Smooth muscle cell (in vitro differentiated cells): ENCODE results near the gene TMEM184B. TPM values are rescaled to one million over a fixed set of nuclear protein-coding genes. Genes with fewer than 3 reads are reported as not detected.

ENCODE experiments used
- DNase-seq: peaks from one replicate; lab custom pipeline; 2025; ENCODE audit not compliant: unreplicated experiment; lab: John Stamatoyannopoulos, UW
- H2AFZ ChIP-seq: fragments of 200-600 bp; sonication (generic); 2 replicates; pipeline ENCODE4 v1.6.0; 2016; ENCODE audit warnings: antibody characterized with exemption, low read depth, mild to moderate bottlenecking
- H3F3A ChIP-seq: fragments of 200-600 bp; sonication (generic); 2 replicates; pipeline ENCODE4 v1.6.0; 2017; ENCODE audit warnings: antibody characterized with exemption, low read depth
- H3K27ac ChIP-seq: fragments of 200-600 bp; sonication (generic); 2 replicates; pipeline ENCODE4 v1.5.1; 2016; ENCODE audit warnings: low read depth, mild to moderate bottlenecking
- H3K27me3 ChIP-seq: fragments of 200-600 bp; sonication (generic); 2 replicates; pipeline ENCODE4 v1.6.1; 2016; ENCODE audit warnings: low read depth, mild to moderate bottlenecking
- H3K36me3 ChIP-seq: fragments of 200-600 bp; sonication (generic); 2 replicates; pipeline ENCODE4 v1.5.1; 2016; ENCODE audit warnings: low read depth
- H3K4me1 ChIP-seq: fragments of 200-600 bp; sonication (generic); 2 replicates; pipeline ENCODE4 v1.5.1; 2016; ENCODE audit warnings: low read depth
- H3K4me2 ChIP-seq: fragments of 200-600 bp; sonication (generic); 2 replicates; pipeline ENCODE4 v1.6.0; 2016; ENCODE audit warnings: mild to moderate bottlenecking
- H3K4me3 ChIP-seq: fragments of 200-600 bp; sonication (generic); 2 replicates; pipeline ENCODE4 v1.5.1; 2016; ENCODE audit warnings: mild to moderate bottlenecking
- H3K79me2 ChIP-seq: fragments of 200-600 bp; sonication (generic); 2 replicates; pipeline ENCODE4 v1.6.0; 2016; ENCODE audit warnings: low read depth, mild to moderate bottlenecking
- H3K9ac ChIP-seq: fragments of 200-600 bp; sonication (generic); 2 replicates; pipeline ENCODE4 v1.6.0; 2016; ENCODE audit warnings: low read depth
- H3K9me3 ChIP-seq: fragments of 200-600 bp; sonication (generic); replicated peaks from 2 replicates; pipeline ENCODE4 v1.5.1; 2016; ENCODE audit warnings: low read depth
- H4K20me1 ChIP-seq: fragments of 200-600 bp; sonication (generic); 2 replicates; pipeline ENCODE4 v1.6.0; 2016; ENCODE audit warnings: low read depth
- WGBS: methylation state at CpG from one replicate; pipeline ENCODE4 v1.1.7; 2016; ENCODE audit warnings: low lambda C conversion rate; 5-methylcytosine and 5-hydroxymethylcytosine counted together
- polyA plus RNA-seq: library from polyadenylated mRNA; unstranded; fragments of >200 nt; fragmentation: Nextera tagmentation; extraction: Ambion mirVana; gene quantifications from 2 replicates; pipeline ENCODE4 v1.2.1, GENCODE V29; 2016
- total RNA-seq: library from RNA; depleted of rRNA; stranded (reverse); fragments of >200 nt; gene quantifications from 2 replicates; pipeline ENCODE4 v1.2.3, GENCODE V29; 2014
- TF ChIP-seq, protein P1 (sequence below): fragments of 200-600 bp; sonication (generic); IDR thresholded peaks from 2 replicates; pipeline ENCODE4 v1.5.1; 2017; ENCODE audit warnings: borderline replicate concordance, mild to moderate bottlenecking, antibody characterized with exemption; ENCODE audit not compliant: insufficient read depth, poor library complexity, severe bottlenecking

The TMEM184B gene
- total and polyA plus RNA-seq, 2 experiments from 2014 or later: 34.1 to 96.3 TPM

DNA sequence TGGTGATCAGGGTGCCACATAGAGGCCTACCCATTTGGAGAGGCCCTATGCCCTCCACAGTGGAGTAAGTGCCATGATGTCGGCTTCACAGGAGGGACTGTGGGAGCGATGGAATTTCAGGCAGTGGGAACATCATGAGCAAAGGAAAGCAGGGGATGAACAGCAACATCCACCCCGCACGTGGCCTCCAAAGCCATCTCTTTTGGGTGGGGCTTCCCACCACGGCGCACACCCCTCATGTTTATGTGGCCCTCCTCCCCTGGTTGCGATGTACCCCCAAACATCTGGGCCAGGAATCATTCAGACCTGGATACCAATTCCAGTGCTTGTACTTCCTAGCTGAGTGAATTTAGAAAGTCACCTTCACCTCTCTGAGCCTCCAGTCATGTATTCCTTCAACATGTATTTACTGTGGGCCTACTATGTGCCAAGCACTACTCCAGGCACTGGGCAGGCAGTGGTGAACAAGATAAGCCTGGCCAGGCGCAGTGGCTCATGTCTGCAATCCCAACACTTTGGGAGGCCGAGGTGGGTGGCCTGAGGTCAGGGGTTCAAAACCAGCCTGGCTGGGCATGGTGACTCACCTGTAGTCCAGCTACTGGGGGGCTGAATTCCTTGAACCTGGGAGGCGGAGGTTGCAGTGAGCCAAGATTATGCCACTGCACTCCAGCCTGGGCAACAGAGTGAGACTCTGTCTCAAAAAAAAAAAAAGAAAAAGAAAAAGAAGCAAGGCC is 72.8 kb downstream of the TMEM184B start:
- DNase-seq: no peak
- H3K9me3 ChIP-seq: no peaks in the 10 kb centered on the region
- peaks cover 25% of the 10 kb centered on the region for H3K79me2 ChIP-seq
- peaks cover 26% of the 10 kb centered on the region for H4K20me1 ChIP-seq
- no peak overlapping the region for H3K27ac ChIP-seq
- H2AFZ ChIP-seq: no peak overlapping the region
- no peaks in the 10 kb centered on the region for H3K4me1 ChIP-seq
- H3K4me2 ChIP-seq: no peak overlapping the region
- 91% methylated on average over 10 of the region's 10 CpGs for WGBS
- H3K4me3 ChIP-seq: no peak overlapping the region
- no peak overlapping the region for H3K9ac ChIP-seq
- H3K36me3 ChIP-seq: no peaks in the 10 kb centered on the region
- H3F3A ChIP-seq: peaks cover 7% of the 10 kb centered on the region
- TF ChIP-seq, protein P1, sequence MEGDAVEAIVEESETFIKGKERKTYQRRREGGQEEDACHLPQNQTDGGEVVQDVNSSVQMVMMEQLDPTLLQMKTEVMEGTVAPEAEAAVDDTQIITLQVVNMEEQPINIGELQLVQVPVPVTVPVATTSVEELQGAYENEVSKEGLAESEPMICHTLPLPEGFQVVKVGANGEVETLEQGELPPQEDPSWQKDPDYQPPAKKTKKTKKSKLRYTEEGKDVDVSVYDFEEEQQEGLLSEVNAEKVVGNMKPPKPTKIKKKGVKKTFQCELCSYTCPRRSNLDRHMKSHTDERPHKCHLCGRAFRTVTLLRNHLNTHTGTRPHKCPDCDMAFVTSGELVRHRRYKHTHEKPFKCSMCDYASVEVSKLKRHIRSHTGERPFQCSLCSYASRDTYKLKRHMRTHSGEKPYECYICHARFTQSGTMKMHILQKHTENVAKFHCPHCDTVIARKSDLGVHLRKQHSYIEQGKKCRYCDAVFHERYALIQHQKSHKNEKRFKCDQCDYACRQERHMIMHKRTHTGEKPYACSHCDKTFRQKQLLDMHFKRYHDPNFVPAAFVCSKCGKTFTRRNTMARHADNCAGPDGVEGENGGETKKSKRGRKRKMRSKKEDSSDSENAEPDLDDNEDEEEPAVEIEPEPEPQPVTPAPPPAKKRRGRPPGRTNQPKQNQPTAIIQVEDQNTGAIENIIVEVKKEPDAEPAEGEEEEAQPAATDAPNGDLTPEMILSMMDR: no peak
- H3K27me3 ChIP-seq: no peaks in the 10 kb centered on the region

DNA sequence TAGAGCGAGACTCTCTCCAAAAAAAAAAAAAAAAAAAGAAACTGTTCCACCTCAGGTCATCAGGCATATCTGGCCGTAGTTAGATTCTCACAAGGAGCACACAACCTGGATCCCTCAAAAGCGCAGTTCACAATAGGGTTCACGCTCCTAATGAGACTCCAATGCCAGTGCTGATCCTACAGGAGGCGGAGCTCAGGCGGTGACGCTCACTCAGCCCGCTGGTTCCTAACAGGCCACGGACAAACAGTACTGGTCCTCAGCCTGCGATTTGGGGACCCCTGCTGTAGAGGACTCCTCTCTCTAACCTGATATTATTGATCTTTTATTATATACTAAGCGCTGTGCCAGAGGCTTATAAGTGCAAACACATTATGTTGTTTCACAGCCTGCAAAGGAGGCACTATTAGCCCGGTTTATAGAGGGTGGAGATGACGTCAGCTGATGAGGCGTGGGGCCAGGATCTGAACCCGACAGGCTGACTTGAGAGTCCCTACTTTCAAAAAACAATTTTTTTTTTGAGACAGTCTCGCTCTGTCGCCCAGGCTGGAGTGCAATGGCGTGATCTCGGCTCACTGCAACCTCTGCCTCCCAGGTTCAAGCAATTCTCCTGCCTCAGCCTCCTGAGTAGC is 75.9 kb downstream of the TMEM184B start:
- 72% methylated on average over 19 of the region's 19 CpGs for WGBS
- TF ChIP-seq, protein P1: no peak
- no peaks in the 10 kb centered on the region for H4K20me1 ChIP-seq
- H3K4me1 ChIP-seq: no peaks in the 10 kb centered on the region
- H3K4me3 ChIP-seq: no peak overlapping the region
- no peak for DNase-seq
- H3K9me3 ChIP-seq: no peaks in the 10 kb centered on the region
- H3K79me2 ChIP-seq: no peaks in the 10 kb centered on the region
- H3K27ac ChIP-seq: no peak overlapping the region
- no peaks in the 10 kb centered on the region for H3K36me3 ChIP-seq
- no peak overlapping the region for H3K4me2 ChIP-seq
- H3F3A ChIP-seq: peaks cover 7% of the 10 kb centered on the region
- peak overlapping the region; percentile 59 for H2AFZ ChIP-seq
- H3K9ac ChIP-seq: no peak overlapping the region
- no peaks in the 10 kb centered on the region for H3K27me3 ChIP-seq

DNA sequence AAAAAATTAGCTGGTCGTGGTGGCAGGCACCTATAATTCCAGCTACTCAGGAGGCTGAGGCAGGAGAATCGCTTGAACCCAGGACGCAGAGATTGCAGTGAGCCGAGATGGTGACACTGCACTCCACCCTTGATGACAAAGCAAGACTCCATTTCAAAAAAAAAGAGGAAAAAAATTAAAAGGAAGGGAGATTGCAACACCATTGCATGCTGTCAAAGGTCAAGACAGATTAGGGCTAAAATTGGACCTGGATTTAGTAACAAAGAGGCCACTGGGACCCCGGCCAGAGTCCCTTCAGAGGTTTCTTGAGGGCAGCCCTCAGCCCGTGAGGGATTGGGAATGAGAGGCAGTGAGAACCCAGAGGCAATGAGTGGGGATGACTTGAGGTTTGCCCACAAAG is 79.2 kb downstream of the TMEM184B start:
- Histone ChIP-seq H3K79me2 (no peaks in the 10 kb centered on the region), H2AFZ (no peak overlapping the region), H4K20me1 (no peaks in the 10 kb centered on the region), H3K9me3 (no peaks in the 10 kb centered on the region), H3K4me1 (no peaks in the 10 kb centered on the region), H3K27ac (no peak overlapping the region), H3K9ac (no peak overlapping the region), H3K4me3 (no peak overlapping the region), H3K27me3 (no peaks in the 10 kb centered on the region), H3F3A (no peaks in the 10 kb centered on the region), H3K36me3 (no peaks in the 10 kb centered on the region), H3K4me2 (no peak overlapping the region)
- TF ChIP-seq, protein P1: no peak
- DNase-seq: no peak
- WGBS: 87% methylated on average over 6 of the region's 6 CpGs
